ENCODE data around the gene THRA.
A peak's percentile ranks its signal among the peaks of the same experiment; 100 is the strongest.

The THRA gene

GRCh38 chr17:40091691-40092397 is 29.1 kb downstream of the THRA start:
- Histone ChIP-seq H3K27me3 (no peaks in the 10 kb centered on the region), H3K4me1 (peaks cover 0 to 74% (median 57%) of the 10 kb centered on the region in 4 donors), H3K36me3 (peaks cover 81 to 100% (median 84%) of the 10 kb centered on the region in 3 donors), H3K9me3 (no peaks in the 10 kb centered on the region), H3K4me3 (no peak overlapping the region), H3K27ac (peak overlapping the region; percentile 94 to 98)
- peak; percentile 60 to 76 for DNase-seq
- TF ChIP-seq CTCF (IDR thresholded peaks at IDR 0.05), result no peak
- intact Hi-C loops (cut with DNase I; ENCODE audit: low total_unique reads), result no loop called here

DNA sequence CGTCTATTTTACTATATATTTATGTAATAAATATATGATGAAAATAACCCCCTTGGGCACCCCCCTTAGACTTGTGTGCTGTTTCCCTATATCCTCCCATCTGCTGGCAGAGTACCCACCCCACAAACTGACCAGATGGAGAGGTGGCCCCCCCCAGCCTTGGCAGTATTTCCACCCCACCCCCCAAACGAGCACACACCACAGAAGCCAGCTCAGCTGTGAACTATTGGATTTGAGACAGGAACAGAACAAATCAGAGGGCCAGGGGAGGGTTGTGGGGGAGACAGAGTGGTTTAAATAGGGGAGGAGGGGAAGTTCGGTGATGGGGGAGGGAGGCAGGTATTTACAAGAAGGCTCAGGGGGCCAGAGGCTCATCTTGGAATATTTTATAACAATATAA is 29.8 kb downstream of the THRA start:
- DNase-seq, result no peak
- Histone ChIP-seq H3K27ac (peak overlapping the region; percentile 94 to 98), H3K36me3 (peaks cover 77 to 100% (median 83%) of the 10 kb centered on the region in 3 donors), H3K9me3 (no peaks in the 10 kb centered on the region), H3K4me3 (no peak overlapping the region), H3K4me1 (peaks cover 0 to 81% (median 65%) of the 10 kb centered on the region in 4 donors), H3K27me3 (no peaks in the 10 kb centered on the region)
- TF ChIP-seq CTCF (IDR thresholded peaks at IDR 0.05), result no peak
- intact Hi-C loops (cut with DNase I; ENCODE audit: low total_unique reads), result no loop called here

GRCh38 chr17:40093005-40093579 is 30.3 kb downstream of the THRA start:
- Histone ChIP-seq H3K9me3 (no peaks in the 10 kb centered on the region), H3K4me3 (no peak overlapping the region), H3K27me3 (no peaks in the 10 kb centered on the region), H3K4me1 (peaks cover 0 to 86% (median 69%) of the 10 kb centered on the region in 4 donors), H3K36me3 (peaks cover 72 to 95% (median 78%) of the 10 kb centered on the region in 3 donors), H3K27ac (peak overlapping the region; percentile 94 to 98)
- DNase-seq, result no peak
- intact Hi-C loops (cut with DNase I; ENCODE audit: low total_unique reads), result no loop called here
- TF ChIP-seq CTCF (IDR thresholded peaks at IDR 0.05), result no peak

DNA sequence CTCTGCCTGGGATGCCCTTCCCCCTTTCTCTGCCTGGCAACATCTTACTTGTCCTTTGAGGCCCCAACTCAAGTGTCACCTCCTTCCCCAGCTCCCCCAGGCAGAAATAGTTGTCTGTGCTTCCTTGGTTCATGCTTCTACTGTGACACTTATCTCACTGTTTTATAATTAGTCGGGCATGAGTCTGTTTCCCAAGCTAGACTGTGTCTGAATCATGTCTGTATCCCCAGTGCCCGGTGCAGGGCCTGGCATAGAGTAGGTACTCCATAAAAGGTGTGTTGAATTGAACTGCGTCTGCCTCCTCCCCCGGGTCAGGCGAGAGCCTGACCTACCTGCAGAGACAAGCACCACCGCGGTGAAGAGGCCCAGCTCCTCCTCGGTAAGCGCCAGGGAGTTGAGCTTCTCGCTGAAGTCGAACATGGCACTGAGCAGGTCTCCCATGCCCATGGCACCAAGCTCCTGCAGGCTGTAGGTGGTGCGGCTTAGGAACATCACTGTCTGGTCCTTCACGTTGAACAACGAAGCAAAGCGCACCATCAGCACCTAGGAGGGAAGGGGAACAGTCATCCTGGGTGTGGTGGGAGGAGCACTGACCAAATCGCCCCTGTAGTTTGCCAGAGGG is 30.9 kb downstream of the THRA start:
- H3K9me3 ChIP-seq, result no peaks in the 10 kb centered on the region
- peaks cover 68 to 89% (median 72%) of the 10 kb centered on the region in 3 donors for H3K36me3 ChIP-seq
- DNase-seq, result no peak
- intact Hi-C loops (cut with DNase I; ENCODE audit: low total_unique reads), result no loop called here
- peaks cover 0 to 92% (median 74%) of the 10 kb centered on the region in 4 donors for H3K4me1 ChIP-seq
- H3K27ac ChIP-seq, result peak overlapping the region; percentile 94 to 98
- H3K27me3 ChIP-seq, result no peaks in the 10 kb centered on the region
- H3K4me3 ChIP-seq, result no peak overlapping the region
- TF ChIP-seq CTCF (IDR thresholded peaks at IDR 0.05), result no peak

- no peak for DNase-seq
- H3K36me3 ChIP-seq, result peaks cover 56 to 77% (median 60%) of the 10 kb centered on the region in 3 donors
- H3K4me3 ChIP-seq, result no peak overlapping the region
- intact Hi-C loops (cut with DNase I; ENCODE audit: low total_unique reads), result no loop called here
- H3K4me1 ChIP-seq, result peaks cover 0 to 88% (median 74%) of the 10 kb centered on the region in 4 donors
- no peaks in the 10 kb centered on the region for H3K9me3 ChIP-seq
- TF ChIP-seq CTCF (IDR thresholded peaks at IDR 0.05), result no peak
- peak overlapping the region; percentile 94 to 98 for H3K27ac ChIP-seq
- H3K27me3 ChIP-seq, result no peaks in the 10 kb centered on the region
These were observed 32.1 kb downstream of the THRA start for GRCh38 chr17:40094874-40095273.

All from tibial artery (tissue), 4 donors.